Fibroblast of lung (primary cell): ENCODE results near the gene PACRG. TPM values are rescaled to one million over a fixed set of nuclear protein-coding genes. Genes with fewer than 3 reads are reported as not detected.

Source experiments
- DNase-seq, 2 donors: peaks; one replicate each; pipeline versions ENCODE4 v3.0.0 to v3.0.0-alpha.2; 2010; ENCODE audit warnings: low read depth in 2 of 2
- H2AFZ ChIP-seq: 2 replicates; pipeline ENCODE4 v1.5.1; 2012; ENCODE audit warnings: low read length, control low read depth, inconsistent platforms
- H3K27ac ChIP-seq: 2 replicates; pipeline ENCODE4 v1.5.1; 2011; ENCODE audit warnings: low read length, control low read depth; ENCODE audit not compliant: insufficient read depth
- H3K27me3 ChIP-seq: 2 replicates; pipeline ENCODE4 v1.5.1; 2011; ENCODE audit warnings: mild to moderate bottlenecking, low read length; ENCODE audit not compliant: control insufficient read depth, insufficient read depth
- H3K36me3 ChIP-seq: 2 replicates; pipeline ENCODE4 v1.5.1; 2011; ENCODE audit warnings: low read length; ENCODE audit not compliant: control insufficient read depth, insufficient read depth
- H3K4me1 ChIP-seq: 2 replicates; pipeline ENCODE4 v1.5.1; 2011; ENCODE audit warnings: low read length; ENCODE audit not compliant: control insufficient read depth, insufficient read depth; ENCODE audit errors: extremely low read depth
- H3K4me2 ChIP-seq: 2 replicates; pipeline ENCODE4 v1.5.1; 2011; ENCODE audit warnings: low read length, control low read depth; ENCODE audit not compliant: insufficient read depth; ENCODE audit errors: extremely low read depth
- H3K4me3 ChIP-seq, 4 experiments: fragments of 200-600 bp in 1 of 4; sonication (generic) in 1 of 4; replicated peaks in 1 of 4; 2 replicates each; pipeline ENCODE4 v1.5.1; 2011 to 2016; ENCODE audit warnings: low read length in 4 of 4, low read depth in 3 of 4, mild to moderate bottlenecking in 3 of 4, control low read depth in 2 of 4, inconsistent platforms in 1 of 4, mixed read lengths in 1 of 4; ENCODE audit not compliant: insufficient read depth in 1 of 4; ENCODE audit errors: control extremely low read depth in 1 of 4
- H3K79me2 ChIP-seq: 2 replicates; pipeline ENCODE4 v1.5.1; 2012; ENCODE audit warnings: mild to moderate bottlenecking, low read length, inconsistent platforms; ENCODE audit not compliant: control insufficient read depth, insufficient read depth
- H3K9ac ChIP-seq: 2 replicates; pipeline ENCODE4 v1.5.1; 2011; ENCODE audit warnings: mild to moderate bottlenecking, low read length, control low read depth; ENCODE audit not compliant: insufficient read depth
- H3K9me3 ChIP-seq: 2 replicates; pipeline ENCODE4 v1.5.1; 2012; ENCODE audit warnings: low read depth, low read length; ENCODE audit not compliant: control insufficient read depth, insufficient read depth
- H4K20me1 ChIP-seq: 2 replicates; pipeline ENCODE4 v1.5.1; 2011; ENCODE audit warnings: low read length; ENCODE audit not compliant: control insufficient read depth, insufficient read depth; ENCODE audit errors: extremely low read depth
- EZH2 ChIP-seq: IDR thresholded peaks from 2 replicates; pipeline ENCODE4 v1.5.1; 2012; ENCODE audit warnings: low read length, control low read depth, mild to moderate bottlenecking; ENCODE audit errors: missing control alignments
- polyA plus RNA-seq, 2 donors: library from polyadenylated mRNA; depleted of rRNA in 1 of 2; stranded (reverse) in 1 of 2; unstranded in 1 of 2; fragments of >200 nt; gene quantifications; 2 replicates each; pipeline ENCODE4 v1.2.1, GENCODE V29; 2011 to 2012; ENCODE audit warnings: missing spikeins in 1 of 2
- total RNA-seq: library from RNA; depleted of rRNA; stranded (reverse); fragments of >200 nt; gene quantifications from 2 replicates; pipeline ENCODE4 v1.2.1, GENCODE V29; 2014
- TF ChIP-seq, protein P1 (sequence below), 2 donors: IDR thresholded peaks in 1 of 2; conservative IDR thresholded peaks in 1 of 2; 1 replicate in 1 of 2; 2 replicates in 1 of 2; pipeline ENCODE4 v1.5.1; 2011 to 2012; ENCODE audit warnings: low read length in 2 of 2, control low read depth in 1 of 2, inconsistent platforms in 1 of 2, low read depth in 1 of 2, mild to moderate bottlenecking in 1 of 2

The PACRG gene
- total and polyA plus RNA-seq, 2 donors (not counting 1 experiment from before 2014, with no cell fraction given): 0.30 to 0.66 TPM

DNA sequence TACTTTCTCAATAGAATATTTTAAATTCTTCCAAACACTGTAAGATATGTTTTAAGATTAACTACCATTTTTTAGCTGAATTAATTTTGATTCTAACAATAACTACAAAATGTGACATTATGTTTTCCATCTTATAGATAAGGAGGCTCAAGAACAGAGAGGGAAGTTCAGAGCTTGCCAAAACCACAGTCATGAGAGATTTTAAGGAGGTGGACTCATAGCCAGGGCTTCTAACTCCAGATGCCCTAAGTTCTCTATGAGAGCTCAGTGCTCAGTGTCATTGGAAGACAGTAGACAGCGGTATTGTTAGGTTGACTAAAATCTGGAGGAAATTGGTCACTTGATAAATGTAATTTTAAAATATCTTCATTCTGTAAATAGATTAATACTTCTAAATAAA, 144.2 kb downstream of the PACRG start:
- H3K27me3 ChIP-seq: no peaks in the 10 kb centered on the region
- TF ChIP-seq, protein P1, sequence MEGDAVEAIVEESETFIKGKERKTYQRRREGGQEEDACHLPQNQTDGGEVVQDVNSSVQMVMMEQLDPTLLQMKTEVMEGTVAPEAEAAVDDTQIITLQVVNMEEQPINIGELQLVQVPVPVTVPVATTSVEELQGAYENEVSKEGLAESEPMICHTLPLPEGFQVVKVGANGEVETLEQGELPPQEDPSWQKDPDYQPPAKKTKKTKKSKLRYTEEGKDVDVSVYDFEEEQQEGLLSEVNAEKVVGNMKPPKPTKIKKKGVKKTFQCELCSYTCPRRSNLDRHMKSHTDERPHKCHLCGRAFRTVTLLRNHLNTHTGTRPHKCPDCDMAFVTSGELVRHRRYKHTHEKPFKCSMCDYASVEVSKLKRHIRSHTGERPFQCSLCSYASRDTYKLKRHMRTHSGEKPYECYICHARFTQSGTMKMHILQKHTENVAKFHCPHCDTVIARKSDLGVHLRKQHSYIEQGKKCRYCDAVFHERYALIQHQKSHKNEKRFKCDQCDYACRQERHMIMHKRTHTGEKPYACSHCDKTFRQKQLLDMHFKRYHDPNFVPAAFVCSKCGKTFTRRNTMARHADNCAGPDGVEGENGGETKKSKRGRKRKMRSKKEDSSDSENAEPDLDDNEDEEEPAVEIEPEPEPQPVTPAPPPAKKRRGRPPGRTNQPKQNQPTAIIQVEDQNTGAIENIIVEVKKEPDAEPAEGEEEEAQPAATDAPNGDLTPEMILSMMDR (conservative IDR thresholded peaks at IDR 0.05 in 1 of 2, IDR thresholded peaks at IDR 0.05 in 1 of 2; ENCODE audit: low read depth in 1 of 2, low read length in 2 of 2): no peak
- TF ChIP-seq EZH2: no peak
- H3K4me3 ChIP-seq: no peak overlapping the region
- H4K20me1 ChIP-seq: no peaks in the 10 kb centered on the region
- no peak overlapping the region for H3K27ac ChIP-seq
- no peaks in the 10 kb centered on the region for H3K79me2 ChIP-seq
- no peak overlapping the region for H2AFZ ChIP-seq
- H3K9ac ChIP-seq: no peak overlapping the region
- no peaks in the 10 kb centered on the region for H3K36me3 ChIP-seq
- DNase-seq: peak in 1 of 2 donors; percentile 77
- H3K4me2 ChIP-seq: no peak overlapping the region
- H3K9me3 ChIP-seq: no peaks in the 10 kb centered on the region
- H3K4me1 ChIP-seq: no peaks in the 10 kb centered on the region

DNA sequence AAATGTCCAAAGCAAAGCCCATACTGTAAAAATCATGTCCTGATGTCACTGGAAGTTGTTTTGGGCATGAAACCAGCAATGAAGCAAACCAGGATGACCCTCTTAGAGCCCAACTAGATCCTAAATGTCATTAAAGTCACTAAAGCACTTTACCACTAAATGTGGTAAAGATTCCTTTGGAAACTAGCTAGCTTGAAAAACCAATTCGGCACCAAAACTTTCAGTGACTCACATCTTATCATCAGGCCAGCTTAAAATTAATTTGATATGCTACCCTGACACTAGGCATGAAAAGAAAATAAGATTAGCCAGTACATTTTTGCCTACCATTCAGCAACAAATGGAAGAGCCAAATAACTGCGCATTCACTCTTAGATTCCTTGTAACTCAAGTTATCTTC, 145.8 kb downstream of the PACRG start:
- Histone ChIP-seq H4K20me1 (no peaks in the 10 kb centered on the region), H3K4me1 (no peaks in the 10 kb centered on the region), H3K4me3 (no peak overlapping the region), H3K27me3 (no peaks in the 10 kb centered on the region), H3K36me3 (no peaks in the 10 kb centered on the region), H3K4me2 (no peak overlapping the region), H2AFZ (no peak overlapping the region), H3K9me3 (no peaks in the 10 kb centered on the region), H3K27ac (no peak overlapping the region), H3K9ac (no peak overlapping the region), H3K79me2 (no peaks in the 10 kb centered on the region)
- no peak for TF ChIP-seq EZH2
- TF ChIP-seq, protein P1 (conservative IDR thresholded peaks at IDR 0.05 in 1 of 2, IDR thresholded peaks at IDR 0.05 in 1 of 2; ENCODE audit: low read depth in 1 of 2, low read length in 2 of 2): no peak
- peak in 1 of 2 donors; percentile 61 for DNase-seq

DNA sequence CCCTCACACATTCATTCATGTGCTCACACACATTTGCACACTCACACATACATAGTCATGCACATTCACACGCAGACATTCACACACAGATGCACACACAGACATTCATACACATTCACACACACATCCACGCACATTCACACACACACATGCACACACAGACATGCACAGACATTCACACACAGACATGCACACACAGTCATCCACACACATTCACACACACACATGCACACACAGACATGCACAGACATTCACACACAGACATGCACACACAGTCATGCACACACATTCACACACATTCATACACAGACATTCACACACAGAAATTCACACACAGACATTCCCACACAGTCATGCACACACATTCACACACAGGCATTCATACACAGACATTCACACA, 147.3 kb downstream of the PACRG start:
- H3K9me3 ChIP-seq: no peaks in the 10 kb centered on the region
- H3K27me3 ChIP-seq: no peaks in the 10 kb centered on the region
- H3K4me1 ChIP-seq: no peaks in the 10 kb centered on the region
- H3K9ac ChIP-seq: no peak overlapping the region
- H4K20me1 ChIP-seq: no peaks in the 10 kb centered on the region
- no peaks in the 10 kb centered on the region for H3K36me3 ChIP-seq
- H3K27ac ChIP-seq: no peak overlapping the region
- H3K4me3 ChIP-seq: no peak overlapping the region
- H3K79me2 ChIP-seq: no peaks in the 10 kb centered on the region
- no peak overlapping the region for H3K4me2 ChIP-seq
- no peak overlapping the region for H2AFZ ChIP-seq
- TF ChIP-seq EZH2: no peak
- TF ChIP-seq, protein P1 (conservative IDR thresholded peaks at IDR 0.05 in 1 of 2, IDR thresholded peaks at IDR 0.05 in 1 of 2; ENCODE audit: low read depth in 1 of 2, low read length in 2 of 2): no peak
- no peak for DNase-seq
